ENCODE data around the gene TRIOBP. TPM values are rescaled to one million over a fixed set of nuclear protein-coding genes. Genes with fewer than 3 reads are reported as not detected.

TRIOBP gene
- total RNA-seq, 1 donor from 2014 or later: 68.9 TPM

- TF ChIP-seq, protein P1, sequence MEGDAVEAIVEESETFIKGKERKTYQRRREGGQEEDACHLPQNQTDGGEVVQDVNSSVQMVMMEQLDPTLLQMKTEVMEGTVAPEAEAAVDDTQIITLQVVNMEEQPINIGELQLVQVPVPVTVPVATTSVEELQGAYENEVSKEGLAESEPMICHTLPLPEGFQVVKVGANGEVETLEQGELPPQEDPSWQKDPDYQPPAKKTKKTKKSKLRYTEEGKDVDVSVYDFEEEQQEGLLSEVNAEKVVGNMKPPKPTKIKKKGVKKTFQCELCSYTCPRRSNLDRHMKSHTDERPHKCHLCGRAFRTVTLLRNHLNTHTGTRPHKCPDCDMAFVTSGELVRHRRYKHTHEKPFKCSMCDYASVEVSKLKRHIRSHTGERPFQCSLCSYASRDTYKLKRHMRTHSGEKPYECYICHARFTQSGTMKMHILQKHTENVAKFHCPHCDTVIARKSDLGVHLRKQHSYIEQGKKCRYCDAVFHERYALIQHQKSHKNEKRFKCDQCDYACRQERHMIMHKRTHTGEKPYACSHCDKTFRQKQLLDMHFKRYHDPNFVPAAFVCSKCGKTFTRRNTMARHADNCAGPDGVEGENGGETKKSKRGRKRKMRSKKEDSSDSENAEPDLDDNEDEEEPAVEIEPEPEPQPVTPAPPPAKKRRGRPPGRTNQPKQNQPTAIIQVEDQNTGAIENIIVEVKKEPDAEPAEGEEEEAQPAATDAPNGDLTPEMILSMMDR (IDR thresholded peaks at IDR 0.05; ENCODE audit: insufficient read depth, low read length, poor library complexity, severe bottlenecking): peak; percentile 95
- Histone ChIP-seq H3K4me3 (ENCODE audit: low read depth, low read length) (no peak overlapping the region), H3K36me3 (ENCODE audit: control insufficient read depth, insufficient read depth, low read length) (peaks cover 2% of the 10 kb centered on the region), H3K27me3 (ENCODE audit: control insufficient read depth, insufficient read depth, low read length) (no peaks in the 10 kb centered on the region)
- DNase-seq (ENCODE audit: low read depth): no peak
These were observed 15.2 kb upstream of the TRIOBP start for GRCh38 chr22:37681556-37682049.

GRCh38 chr22:37684803-37685615, 11.8 kb upstream of the TRIOBP start:
- TF ChIP-seq, protein P1 (IDR thresholded peaks at IDR 0.05; ENCODE audit: insufficient read depth, low read length, poor library complexity, severe bottlenecking): no peak
- Histone ChIP-seq H3K27me3 (ENCODE audit: control insufficient read depth, insufficient read depth, low read length) (no peaks in the 10 kb centered on the region), H3K36me3 (ENCODE audit: control insufficient read depth, insufficient read depth, low read length) (no peaks in the 10 kb centered on the region), H3K4me3 (ENCODE audit: low read depth, low read length) (no peak overlapping the region)
- no peak for DNase-seq (ENCODE audit: low read depth)

DNA sequence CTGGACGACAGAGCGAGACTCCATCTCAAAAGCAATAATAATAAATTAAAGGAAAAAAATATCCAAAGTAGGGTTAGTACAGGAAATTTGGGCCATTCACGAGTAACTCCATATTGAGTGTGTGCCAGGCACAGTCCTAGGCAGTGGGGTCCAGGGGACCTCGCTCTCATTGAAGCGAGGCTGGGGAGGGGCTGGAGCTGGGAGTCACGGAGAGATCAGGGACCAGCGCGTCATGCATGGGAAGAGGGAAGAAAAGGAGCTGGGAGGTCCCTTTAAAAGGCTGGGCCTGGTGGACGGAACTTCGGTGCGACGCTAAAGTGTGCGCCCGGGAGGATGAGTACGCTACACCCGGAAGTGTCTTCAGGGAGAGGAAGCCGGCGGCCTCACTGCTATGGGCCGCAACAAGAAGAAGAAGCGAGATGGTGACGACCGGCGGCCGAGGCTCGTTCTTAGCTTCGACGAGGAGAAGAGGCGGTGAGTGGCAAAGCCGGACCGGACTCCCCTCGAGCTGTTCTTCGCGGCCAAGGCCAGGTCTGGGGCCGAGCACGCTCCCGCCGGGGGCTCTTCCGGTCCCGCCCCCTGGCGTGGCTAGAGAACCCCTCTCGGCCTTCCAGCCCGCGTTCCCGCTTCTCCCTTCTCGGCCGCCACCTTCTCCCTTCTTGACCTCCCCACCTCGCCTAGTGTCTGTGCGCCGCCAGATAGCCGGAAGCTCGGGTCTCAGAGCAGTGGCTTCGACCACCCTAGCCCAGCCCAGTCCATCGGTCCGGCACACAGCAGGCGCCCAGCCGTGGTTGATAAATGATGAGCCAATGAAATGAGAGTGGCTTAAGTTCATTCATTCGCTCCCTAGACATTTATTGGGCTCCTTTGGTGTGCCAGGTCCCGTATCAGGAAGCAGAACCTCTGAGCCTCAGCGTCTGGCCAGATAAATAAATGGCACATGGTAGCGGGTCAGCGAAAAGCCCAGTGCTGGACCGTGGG, 10.6 kb upstream of the TRIOBP start, which contains the start of gene NOL12:
Gene NOL12 (plus strand): TSS at position 342 of the 981 bp plus-strand sequence. CDS start 50 bp downstream, at position 392.
- TF ChIP-seq, protein P1 (IDR thresholded peaks at IDR 0.05; ENCODE audit: insufficient read depth, low read length, poor library complexity, severe bottlenecking): no peak
- no peaks in the 10 kb centered on the region for H3K36me3 ChIP-seq (ENCODE audit: control insufficient read depth, insufficient read depth, low read length)
- peak within 1 kb of the TSS; percentile 66 for H3K4me3 ChIP-seq (ENCODE audit: low read depth, low read length)
- H3K27me3 ChIP-seq (ENCODE audit: control insufficient read depth, insufficient read depth, low read length): no peaks in the 10 kb centered on the region
- DNase-seq (ENCODE audit: low read depth): peak; percentile 25

DNA sequence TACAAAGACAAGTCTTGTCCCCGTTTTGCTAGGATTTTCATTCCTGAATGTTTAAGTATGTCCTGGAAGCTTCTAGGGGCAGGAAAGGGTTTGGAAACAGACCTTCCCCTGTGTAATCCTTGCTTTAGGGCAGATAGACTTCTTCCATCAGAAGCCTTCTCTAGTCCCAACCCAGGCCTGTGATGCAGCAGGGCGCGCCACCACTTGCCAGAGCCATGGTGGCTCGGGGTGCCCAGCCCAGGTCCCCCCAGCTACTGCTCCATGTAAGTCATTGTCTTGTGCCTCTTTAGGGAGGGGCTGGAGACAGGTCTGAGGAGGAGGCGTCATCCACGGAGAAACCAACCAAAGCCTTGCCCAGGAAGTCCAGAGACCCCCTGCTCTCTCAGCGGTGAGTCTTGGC, 6.4 kb upstream of the TRIOBP start:
- no peaks in the 10 kb centered on the region for H3K36me3 ChIP-seq (ENCODE audit: control insufficient read depth, insufficient read depth, low read length)
- DNase-seq (ENCODE audit: low read depth): no peak
- no peaks in the 10 kb centered on the region for H3K27me3 ChIP-seq (ENCODE audit: control insufficient read depth, insufficient read depth, low read length)
- H3K4me3 ChIP-seq (ENCODE audit: low read depth, low read length): no peak overlapping the region
- TF ChIP-seq, protein P1 (IDR thresholded peaks at IDR 0.05; ENCODE audit: insufficient read depth, low read length, poor library complexity, severe bottlenecking): no peak

DNA sequence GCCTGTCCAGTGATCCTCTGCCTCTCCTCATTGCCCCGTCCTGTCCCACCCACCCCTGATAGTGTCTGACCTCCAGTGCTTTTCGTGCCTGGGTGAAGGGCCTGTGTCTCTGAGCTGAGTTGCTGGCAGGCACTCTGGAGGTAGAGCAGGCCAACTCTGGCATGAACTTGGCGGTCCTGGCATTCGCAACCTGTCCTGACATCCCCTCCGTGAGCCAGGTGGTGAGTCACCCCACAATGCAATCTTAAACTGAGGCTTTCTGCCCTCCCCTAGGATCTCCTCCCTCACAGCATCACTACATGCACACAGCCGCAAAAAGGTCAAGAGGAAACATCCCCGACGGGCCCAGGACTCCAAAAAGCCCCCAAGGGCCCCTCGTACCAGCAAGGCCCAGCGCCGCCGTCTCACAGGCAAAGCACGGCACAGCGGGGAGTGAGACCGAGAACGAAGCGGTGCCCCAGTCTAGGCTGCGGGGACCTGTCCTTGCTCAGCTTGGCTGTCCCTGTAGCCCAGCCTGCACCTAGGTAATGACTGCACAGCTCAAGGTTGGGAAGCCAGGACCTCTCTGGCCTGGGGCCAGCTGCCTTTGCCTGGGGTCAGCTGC, 5.8 kb upstream of the TRIOBP start:
- no peak overlapping the region for H3K4me3 ChIP-seq (ENCODE audit: low read depth, low read length)
- no peaks in the 10 kb centered on the region for H3K27me3 ChIP-seq (ENCODE audit: control insufficient read depth, insufficient read depth, low read length)
- TF ChIP-seq, protein P1 (IDR thresholded peaks at IDR 0.05; ENCODE audit: insufficient read depth, low read length, poor library complexity, severe bottlenecking): no peak
- H3K36me3 ChIP-seq (ENCODE audit: control insufficient read depth, insufficient read depth, low read length): no peaks in the 10 kb centered on the region
- no peak for DNase-seq (ENCODE audit: low read depth)

Measured in kidney epithelial cell (primary cell).